OCI-LY1 (cell line): ENCODE data around the gene GRHL1.

Experiments
- EZH2 ChIP-seq: fragments of 200-600 bp; sonication (generic), shearing (Covaris generic); IDR thresholded peaks from 2 replicates; pipeline ENCODE4 v1.8.0; 2017; ENCODE audit warnings: borderline replicate concordance, mixed run types, mild to moderate bottlenecking, antibody characterized with exemption, low read length, moderate library complexity, mixed read lengths
- TF ChIP-seq, protein P1 (sequence below): fragments of 200-600 bp; sonication (generic), shearing (Covaris generic); IDR thresholded peaks from 2 replicates; pipeline ENCODE4 v1.5.1; 2017; ENCODE audit warnings: mild to moderate bottlenecking, antibody characterized with exemption, low read length, moderate library complexity, mixed read lengths

GRCh38 chr2:9992427-9993187 lies 41.1 kb downstream of the GRHL1 start:
- TF ChIP-seq, protein P1, sequence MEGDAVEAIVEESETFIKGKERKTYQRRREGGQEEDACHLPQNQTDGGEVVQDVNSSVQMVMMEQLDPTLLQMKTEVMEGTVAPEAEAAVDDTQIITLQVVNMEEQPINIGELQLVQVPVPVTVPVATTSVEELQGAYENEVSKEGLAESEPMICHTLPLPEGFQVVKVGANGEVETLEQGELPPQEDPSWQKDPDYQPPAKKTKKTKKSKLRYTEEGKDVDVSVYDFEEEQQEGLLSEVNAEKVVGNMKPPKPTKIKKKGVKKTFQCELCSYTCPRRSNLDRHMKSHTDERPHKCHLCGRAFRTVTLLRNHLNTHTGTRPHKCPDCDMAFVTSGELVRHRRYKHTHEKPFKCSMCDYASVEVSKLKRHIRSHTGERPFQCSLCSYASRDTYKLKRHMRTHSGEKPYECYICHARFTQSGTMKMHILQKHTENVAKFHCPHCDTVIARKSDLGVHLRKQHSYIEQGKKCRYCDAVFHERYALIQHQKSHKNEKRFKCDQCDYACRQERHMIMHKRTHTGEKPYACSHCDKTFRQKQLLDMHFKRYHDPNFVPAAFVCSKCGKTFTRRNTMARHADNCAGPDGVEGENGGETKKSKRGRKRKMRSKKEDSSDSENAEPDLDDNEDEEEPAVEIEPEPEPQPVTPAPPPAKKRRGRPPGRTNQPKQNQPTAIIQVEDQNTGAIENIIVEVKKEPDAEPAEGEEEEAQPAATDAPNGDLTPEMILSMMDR = no peak
- no peak for TF ChIP-seq EZH2
